ENCODE results near the gene LCE6A.

Gene LCE6A

GRCh38 chr1:152861374-152861773, 18.7 kb downstream of the LCE6A start:
- Histone ChIP-seq H3K79me2 (ENCODE audit: insufficient read depth, low read depth) (no peaks in the 10 kb centered on the region), H3K27me3 (ENCODE audit: insufficient read depth, low read depth) (no peaks in the 10 kb centered on the region), H2AFZ (ENCODE audit: low read depth) (no peak overlapping the region), H3K4me2 (no peak overlapping the region), H3K27ac (no peak overlapping the region), H3K4me1 (ENCODE audit: low read depth, poor library complexity, severe bottlenecking) (no peaks in the 10 kb centered on the region), H4K20me1 (ENCODE audit: insufficient read depth) (no peaks in the 10 kb centered on the region), H3K9ac (no peak overlapping the region), H3K36me3 (ENCODE audit: insufficient read depth) (no peaks in the 10 kb centered on the region), H3K4me3 (IDR thresholded peaks at IDR 0.05; ENCODE audit: insufficient read depth, low read depth, low read length) (no peak overlapping the region)
- TF ChIP-seq CTCF (conservative IDR thresholded peaks at IDR 0.05; ENCODE audit: low read depth, low read length), result no peak

GRCh38 chr1:152864443-152864842, 21.8 kb downstream of the LCE6A start:
- Histone ChIP-seq H3K4me1 (ENCODE audit: low read depth, poor library complexity, severe bottlenecking) (no peaks in the 10 kb centered on the region), H3K36me3 (ENCODE audit: insufficient read depth) (no peaks in the 10 kb centered on the region), H3K4me2 (no peak overlapping the region), H3K9ac (no peak overlapping the region), H3K4me3 (IDR thresholded peaks at IDR 0.05; ENCODE audit: insufficient read depth, low read depth, low read length) (no peak overlapping the region), H3K27me3 (ENCODE audit: insufficient read depth, low read depth) (no peaks in the 10 kb centered on the region), H3K79me2 (ENCODE audit: insufficient read depth, low read depth) (no peaks in the 10 kb centered on the region), H2AFZ (ENCODE audit: low read depth) (no peak overlapping the region), H4K20me1 (ENCODE audit: insufficient read depth) (no peaks in the 10 kb centered on the region), H3K27ac (no peak overlapping the region)
- no peak for TF ChIP-seq CTCF (conservative IDR thresholded peaks at IDR 0.05; ENCODE audit: low read depth, low read length)

- no peak overlapping the region for H3K9ac ChIP-seq
Measured at GRCh38 chr1:152866321-152866720, 23.7 kb downstream of the LCE6A start.

GRCh38 chr1:152869808-152870419, 27.3 kb downstream of the LCE6A start:
- Histone ChIP-seq H3K9ac (no peak overlapping the region), H3K27me3 (ENCODE audit: insufficient read depth, low read depth) (no peaks in the 10 kb centered on the region), H3K27ac (no peak overlapping the region), H2AFZ (ENCODE audit: low read depth) (no peak overlapping the region), H3K36me3 (ENCODE audit: insufficient read depth) (no peaks in the 10 kb centered on the region), H3K4me3 (IDR thresholded peaks at IDR 0.05; ENCODE audit: insufficient read depth, low read depth, low read length) (no peak overlapping the region), H3K4me2 (no peak overlapping the region), H4K20me1 (ENCODE audit: insufficient read depth) (no peaks in the 10 kb centered on the region), H3K4me1 (ENCODE audit: low read depth, poor library complexity, severe bottlenecking) (no peaks in the 10 kb centered on the region), H3K79me2 (ENCODE audit: insufficient read depth, low read depth) (no peaks in the 10 kb centered on the region)
- TF ChIP-seq CTCF (conservative IDR thresholded peaks at IDR 0.05; ENCODE audit: low read depth, low read length), result peak; percentile 84

More at GRCh38 chr1:152866321-152866720, 23.7 kb downstream of the LCE6A start:
- H3K4me3 ChIP-seq (IDR thresholded peaks at IDR 0.05; ENCODE audit: insufficient read depth, low read depth, low read length), result no peak overlapping the region
- no peaks in the 10 kb centered on the region for H3K4me1 ChIP-seq (ENCODE audit: low read depth, poor library complexity, severe bottlenecking)
- H3K79me2 ChIP-seq (ENCODE audit: insufficient read depth, low read depth), result no peaks in the 10 kb centered on the region
- no peaks in the 10 kb centered on the region for H4K20me1 ChIP-seq (ENCODE audit: insufficient read depth)
- H3K4me2 ChIP-seq, result no peak overlapping the region
- H3K27ac ChIP-seq, result no peak overlapping the region
- H3K27me3 ChIP-seq (ENCODE audit: insufficient read depth, low read depth), result no peaks in the 10 kb centered on the region
- no peak overlapping the region for H2AFZ ChIP-seq (ENCODE audit: low read depth)
- H3K36me3 ChIP-seq (ENCODE audit: insufficient read depth), result no peaks in the 10 kb centered on the region
- TF ChIP-seq CTCF (conservative IDR thresholded peaks at IDR 0.05; ENCODE audit: low read depth, low read length), result no peak
